HCT116 (cell line): ENCODE measurements around the gene PPFIA1. TPM values are rescaled to one million over a fixed set of nuclear protein-coding genes. Genes with fewer than 3 reads are reported as not detected.

Source experiments
- ATAC-seq: fragments of 200-7000 bp; cut with Tn5 transposase; 2 replicates; pipeline ENCODE4 v1.9.1; 2020; ENCODE audit warnings: mild to moderate bottlenecking, moderate library complexity
- BruUV-seq: library from RNA; stranded (reverse); fragments of 400-500 nt; replicated peaks from 2 replicates; lab custom pipeline; 2021; lab: Mats Ljungman, UMichigan
- CTCF ChIA-PET: fragments of 300-600 bp; sonication (Branson Sonifier 250); formaldehyde crosslinking; loops from one replicate; lab custom pipeline; 2021; ENCODE audit warnings: antibody characterized with exemption; lab: Charles Lee
- POLR2A ChIA-PET: fragments of 300-600, 350-600 bp; sonication (Branson Sonifier 250); formaldehyde crosslinking; loops from one replicate; lab custom pipeline; 2021; ENCODE audit warnings: antibody characterized with exemption; lab: Charles Lee
- RAD21 ChIA-PET, 2 experiments: fragments of 300-600 bp; sonication (Branson Sonifier 250); formaldehyde crosslinking; loops; one replicate each; lab custom pipeline; 2023; ENCODE audit warnings: low total read pairs in 2 of 2; ENCODE audit not compliant: uncharacterized antibody in 2 of 2, unreplicated experiment in 2 of 2, low non-redundant PET in 1 of 2; lab: Charles Lee
- DNase-seq: peaks from one replicate; pipeline ENCODE4 v3.0.0-alpha.2; 2010; ENCODE audit warnings: low read depth, low spot score
- H2AFZ ChIP-seq: fragments of 200-600 bp; shearing (Covaris generic), sonication (generic); 2 replicates; pipeline ENCODE4 v1.6.1; 2017; ENCODE audit warnings: low read depth, mixed run types, mixed read lengths, antibody characterized with exemption, low read length; ENCODE audit not compliant: poor library complexity, severe bottlenecking
- H3K27ac ChIP-seq: 2 replicates; pipeline ENCODE4 v1.5.1; 2012; ENCODE audit warnings: low read depth, low read length
- H3K27me3 ChIP-seq: fragments of 200-600 bp; sonication (generic); 2 replicates; pipeline ENCODE4 v1.6.1; 2016; ENCODE audit warnings: mixed run types, low read length, mixed read lengths; ENCODE audit not compliant: insufficient read depth
- H3K36me3 ChIP-seq, 2 experiments: fragments of 200-500 bp in 1 of 2; fragments of 200-600 bp in 1 of 2; sonication (Bioruptor generic) in 1 of 2; sonication (generic) in 1 of 2; 2 replicates each; pipeline versions ENCODE4 v1.5.1 to v1.6.1; 2014 to 2016; ENCODE audit warnings: low read length in 2 of 2, inconsistent platforms in 1 of 2, mixed read lengths in 1 of 2, mixed run types in 1 of 2; ENCODE audit not compliant: insufficient read depth in 2 of 2, control insufficient read depth in 1 of 2
- H3K4me1 ChIP-seq, 2 experiments: fragments of 200-600 bp in 1 of 2; sonication (generic) in 1 of 2; 2 replicates each; pipeline versions ENCODE4 v1.5.1 to v1.6.1; 2012 to 2017; ENCODE audit warnings: low read length in 2 of 2, inconsistent platforms in 1 of 2, mild to moderate bottlenecking in 1 of 2, mixed read lengths in 1 of 2, mixed run types in 1 of 2, moderate library complexity in 1 of 2; ENCODE audit not compliant: insufficient read depth in 2 of 2, control insufficient read depth in 1 of 2
- H3K4me2 ChIP-seq: fragments of 200-600 bp; sonication (generic); 2 replicates; pipeline ENCODE4 v1.6.1; 2017; ENCODE audit warnings: mixed run types, low read length, mixed read lengths
- H3K4me3 ChIP-seq, 2 experiments: fragments of 200-600 bp in 1 of 2; sonication (generic) in 1 of 2; replicated peaks in 1 of 2; 2 replicates each; pipeline ENCODE4 v1.5.1; 2011 to 2016; ENCODE audit warnings: low read length in 2 of 2, control low read depth in 1 of 2, low read depth in 1 of 2, mild to moderate bottlenecking in 1 of 2, mixed read lengths in 1 of 2, mixed run types in 1 of 2
- H3K79me2 ChIP-seq: fragments of 200-600 bp; sonication (generic); 2 replicates; pipeline ENCODE4 v1.6.1; 2017; ENCODE audit warnings: mild to moderate bottlenecking, mixed run types, low read length, moderate library complexity, mixed read lengths; ENCODE audit not compliant: insufficient read depth
- H3K9ac ChIP-seq: fragments of 200-600 bp; sonication (generic); 2 replicates; pipeline ENCODE4 v1.6.1; 2016; ENCODE audit warnings: low read length, mixed read lengths
- H3K9me2 ChIP-seq: fragments of 200-600 bp; sonication (generic), shearing (Covaris generic); 2 replicates; pipeline ENCODE4 v1.6.1; 2017; ENCODE audit warnings: mixed run types, mild to moderate bottlenecking, moderate library complexity; ENCODE audit not compliant: insufficient read depth
- H3K9me3 ChIP-seq, 2 experiments: fragments of 200-500 bp in 1 of 2; fragments of 200-600 bp in 1 of 2; sonication (Bioruptor generic) in 1 of 2; sonication (generic) in 1 of 2; 2 replicates each; pipeline ENCODE4 v1.6.1; 2014 to 2017; ENCODE audit warnings: low read length in 2 of 2, mixed read lengths in 2 of 2, inconsistent platforms in 1 of 2, low read depth in 1 of 2, mild to moderate bottlenecking in 1 of 2, mixed run types in 1 of 2, moderate library complexity in 1 of 2; ENCODE audit not compliant: control insufficient read depth in 1 of 2, insufficient read depth in 1 of 2
- H4K20me1 ChIP-seq: fragments of 200-600 bp; sonication (generic), shearing (Covaris generic); 2 replicates; pipeline ENCODE4 v1.6.1; 2017; ENCODE audit warnings: mixed run types, mild to moderate bottlenecking, moderate library complexity; ENCODE audit not compliant: insufficient read depth
- CBX3 ChIP-seq: IDR thresholded peaks from 2 replicates; pipeline ENCODE4 v1.6.1; 2012; ENCODE audit warnings: low read depth
- CTCF ChIP-seq, 3 experiments: fragments of 200-600 bp in 1 of 3; sonication (generic) in 1 of 3; IDR thresholded peaks in 2 of 3; conservative IDR thresholded peaks in 1 of 3; 2 replicates each; pipeline ENCODE4 v1.5.1; 2012 to 2017; ENCODE audit warnings: low read depth in 2 of 3, low read length in 2 of 3, antibody characterized with exemption in 1 of 3, borderline replicate concordance in 1 of 3, control low read depth in 1 of 3, mild to moderate bottlenecking in 1 of 3, mixed read lengths in 1 of 3, mixed run types in 1 of 3, moderate library complexity in 1 of 3; ENCODE audit not compliant: insufficient read depth in 1 of 3
- EGR1 ChIP-seq: IDR thresholded peaks from 2 replicates; pipeline ENCODE4 v1.6.1; 2012; ENCODE audit warnings: low read depth
- ELF1 ChIP-seq: IDR thresholded peaks from 2 replicates; pipeline ENCODE4 v1.6.1; 2012; ENCODE audit warnings: low read depth, borderline replicate concordance
- FOSL1 ChIP-seq: IDR thresholded peaks from 2 replicates; pipeline ENCODE4 v1.6.1; 2012; ENCODE audit warnings: low read depth
- JUND ChIP-seq: IDR thresholded peaks from 2 replicates; pipeline ENCODE4 v1.6.1; 2012
- MAX ChIP-seq: IDR thresholded peaks from 2 replicates; pipeline ENCODE4 v1.6.1; 2012
- RAD21 ChIP-seq: IDR thresholded peaks from 2 replicates; pipeline ENCODE4 v1.6.1; 2012; ENCODE audit warnings: low read depth, mild to moderate bottlenecking
- REST ChIP-seq: IDR thresholded peaks from 2 replicates; pipeline ENCODE4 v1.6.1; 2012; ENCODE audit warnings: low read depth
- SIN3A ChIP-seq: IDR thresholded peaks from 2 replicates; pipeline ENCODE4 v1.6.1; 2012; ENCODE audit warnings: low read depth
- SP1 ChIP-seq: IDR thresholded peaks from 2 replicates; pipeline ENCODE4 v1.6.1; 2012; ENCODE audit warnings: low read depth
- SRF ChIP-seq: IDR thresholded peaks from 2 replicates; pipeline ENCODE4 v1.6.1; 2012; ENCODE audit warnings: low read depth
- TCF7L2 ChIP-seq: IDR thresholded peaks from 2 replicates; pipeline ENCODE4 v1.7.0; 2011; ENCODE audit warnings: borderline replicate concordance, inconsistent platforms; ENCODE audit not compliant: insufficient read depth, insufficient read length; ENCODE audit errors: extremely low read depth
- YY1 ChIP-seq: IDR thresholded peaks from 2 replicates; pipeline ENCODE4 v1.6.1; 2011; ENCODE audit warnings: low read length, low read depth, moderate library complexity, mild to moderate bottlenecking; ENCODE audit not compliant: insufficient replicate concordance; ENCODE audit errors: extremely low read depth
- ZNF274 ChIP-seq: fragments of 200-500 bp; sonication (Bioruptor generic); IDR thresholded peaks from 2 replicates; pipeline ENCODE4 v1.6.1; 2014; ENCODE audit warnings: mild to moderate bottlenecking, low read depth, low read length, inconsistent platforms
- intact Hi-C: fragments of 100-400 bp; cut with micrococcal nuclease; formaldehyde crosslinking; loops from 2 replicates; pipeline ENCODE4 v1.10.0; 2022
- total RNA-seq: library from RNA; stranded (reverse); gene quantifications from one replicate; pipeline ENCODE4 v1.2.1, GENCODE V29; 2021; ENCODE audit not compliant: unreplicated experiment

The PPFIA1 gene
- total RNA-seq, 1 experiment from 2014 or later, result 48.6 TPM

GRCh38 chr11:70352601-70353000 lies 82.1 kb downstream of the PPFIA1 start:
- DNase-seq (no peak), ATAC-seq (no peak)
- Histone ChIP-seq H3K27ac (no peak overlapping the region), H3K4me3 (no peak overlapping the region), H3K27me3 (no peaks in the 10 kb centered on the region), H3K79me2 (no peaks in the 10 kb centered on the region), H3K4me2 (no peak overlapping the region), H3K4me1 (no peaks in the 10 kb centered on the region), H3K9me3 (no peaks in the 10 kb centered on the region), H3K9ac (no peak overlapping the region), H4K20me1 (no peaks in the 10 kb centered on the region), H3K9me2 (no peaks in the 10 kb centered on the region), H2AFZ (no peak overlapping the region), H3K36me3 (peaks cover 37 to 40% of the 10 kb centered on the region in 2 experiments; a peak in 3 of 4 replicates)
- ChIA-PET RAD21 (no interaction called here), POLR2A (no interaction called here), CTCF (no interaction called here)
- TF ChIP-seq MAX, result no peak
- no peak for TF ChIP-seq CTCF (IDR thresholded peaks at IDR 0.05 in 2 of 3, conservative IDR thresholded peaks at IDR 0.05 in 1 of 3; ENCODE audit: borderline replicate concordance in 1 of 3, insufficient read depth in 1 of 3, low read depth in 2 of 3, low read length in 2 of 3)
- TF ChIP-seq SRF, result no peak
- TF ChIP-seq RAD21, result no peak
- no peak for TF ChIP-seq FOSL1
- TF ChIP-seq CBX3, result no peak
- TF ChIP-seq EGR1, result no peak
- no peak for TF ChIP-seq ZNF274
- TF ChIP-seq TCF7L2, result no peak
- TF ChIP-seq SP1, result no peak
- no peak for TF ChIP-seq YY1
- no peak for TF ChIP-seq REST
- no peak for TF ChIP-seq SIN3A
- no peak for TF ChIP-seq JUND
- no peak for TF ChIP-seq ELF1
- no TSS peak for BruUV-seq
- intact Hi-C loops, result no loop called here
